ENCODE results near the gene ENAM.
"Not testable (repeated sequence)": the region's sequence is repeated elsewhere in the genome, so short reads cannot be mapped to it uniquely, and the experiment has no call there.

ENAM gene

GRCh38 chr4:70687392-70687791 lies 58.8 kb downstream of the ENAM start:
- peak overlapping the region; percentile 100 for H3K4me3 ChIP-seq (replicated peaks; ENCODE audit: low read depth, low read length)
- no peak for TF ChIP-seq CTCF (IDR thresholded peaks at IDR 0.05; ENCODE audit: low read depth, low read length, missing control alignments)
- no peak for DNase-seq (ENCODE audit: extremely low read depth, low read depth)

GRCh38 chr4:70687821-70688794 lies 59.6 kb downstream of the ENAM start, which contains the start of gene UTP3:
Gene UTP3, plus strand, starts transcription at chr4:70688532. Its CDS starts 146 bp downstream, at chr4:70688678.
- peak; percentile 99 for TF ChIP-seq CTCF (IDR thresholded peaks at IDR 0.05; ENCODE audit: low read depth, low read length, missing control alignments)
- peak within 1 kb of the TSS; percentile 100 for H3K4me3 ChIP-seq (replicated peaks; ENCODE audit: low read depth, low read length)
- peak; percentile 99 for DNase-seq (ENCODE audit: extremely low read depth, low read depth)

- no peak for DNase-seq (ENCODE audit: extremely low read depth, low read depth)
- H3K4me3 ChIP-seq (replicated peaks; ENCODE audit: low read depth, low read length) = peak overlapping the region; percentile 100
- TF ChIP-seq CTCF (IDR thresholded peaks at IDR 0.05; ENCODE audit: low read depth, low read length, missing control alignments) = no peak
These were observed 60.3 kb downstream of the ENAM start for GRCh38 chr4:70688795-70689231.

- no peak for DNase-seq (ENCODE audit: extremely low read depth, low read depth)
- no peak for TF ChIP-seq CTCF (IDR thresholded peaks at IDR 0.05; ENCODE audit: low read depth, low read length, missing control alignments)
- no peak overlapping the region for H3K4me3 ChIP-seq (replicated peaks; ENCODE audit: low read depth, low read length)
These were observed 63.1 kb downstream of the ENAM start for GRCh38 chr4:70691661-70692060.

- not testable (repeated sequence) for DNase-seq (ENCODE audit: extremely low read depth, low read depth); H3K4me3 ChIP-seq (replicated peaks; ENCODE audit: low read depth, low read length)
These were observed 66.1 kb downstream of the ENAM start for GRCh38 chr4:70694633-70695032.

Measured in HFF-Myc (cell line).